ENCODE data around the gene RHOF. TPM values are rescaled to one million over a fixed set of nuclear protein-coding genes. Genes with fewer than 3 reads are reported as not detected.
A peak's percentile ranks its signal among the peaks of the same experiment; 100 is the strongest.

The RHOF gene
- total RNA-seq, 2 donors from 2014 or later: 5.3 to 10.4 TPM

DNA sequence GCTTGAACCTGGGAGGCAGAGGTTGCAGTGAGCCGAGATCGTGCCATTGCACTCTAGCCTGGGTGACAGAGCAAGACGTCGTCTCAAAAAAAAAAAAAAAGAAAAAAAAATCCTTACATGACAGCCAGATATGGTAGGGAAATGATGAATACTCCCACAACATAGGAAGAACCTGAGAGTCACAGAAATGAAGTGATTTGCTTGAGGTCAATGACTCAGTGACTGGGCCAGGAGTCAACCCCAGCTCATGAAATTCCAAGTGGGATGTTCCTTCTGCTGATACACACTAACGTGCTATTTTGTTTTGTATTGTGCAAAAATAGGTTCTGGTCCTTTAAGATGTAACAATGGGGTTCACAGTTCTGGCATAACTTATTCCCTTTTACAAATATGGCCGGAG is 9.0 kb downstream of the RHOF start:
- intact Hi-C loops (cut with DNase I): no loop called here
- DNase-seq (ENCODE audit: low spot score): no peak

DNA sequence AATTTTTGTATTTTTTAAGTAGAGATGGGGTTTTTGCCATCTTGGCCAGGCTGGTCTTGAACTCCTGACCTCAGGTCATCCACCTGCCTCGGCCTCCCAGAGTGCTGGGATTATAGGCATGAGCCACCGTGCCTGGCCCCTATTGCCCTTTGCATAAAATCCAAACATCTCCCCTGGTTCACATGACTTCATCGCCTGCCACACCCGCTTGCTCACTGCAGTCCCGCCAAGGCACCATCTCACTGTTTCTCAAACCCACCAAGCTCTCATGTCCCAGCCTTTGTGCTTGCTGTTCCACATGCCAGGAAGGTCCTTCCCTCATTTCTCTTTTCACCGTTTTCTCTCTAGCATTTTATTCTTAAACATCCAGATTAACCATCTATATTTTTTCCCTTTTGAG is 9.7 kb downstream of the RHOF start:
- intact Hi-C loops (cut with DNase I): no loop called here

DNA sequence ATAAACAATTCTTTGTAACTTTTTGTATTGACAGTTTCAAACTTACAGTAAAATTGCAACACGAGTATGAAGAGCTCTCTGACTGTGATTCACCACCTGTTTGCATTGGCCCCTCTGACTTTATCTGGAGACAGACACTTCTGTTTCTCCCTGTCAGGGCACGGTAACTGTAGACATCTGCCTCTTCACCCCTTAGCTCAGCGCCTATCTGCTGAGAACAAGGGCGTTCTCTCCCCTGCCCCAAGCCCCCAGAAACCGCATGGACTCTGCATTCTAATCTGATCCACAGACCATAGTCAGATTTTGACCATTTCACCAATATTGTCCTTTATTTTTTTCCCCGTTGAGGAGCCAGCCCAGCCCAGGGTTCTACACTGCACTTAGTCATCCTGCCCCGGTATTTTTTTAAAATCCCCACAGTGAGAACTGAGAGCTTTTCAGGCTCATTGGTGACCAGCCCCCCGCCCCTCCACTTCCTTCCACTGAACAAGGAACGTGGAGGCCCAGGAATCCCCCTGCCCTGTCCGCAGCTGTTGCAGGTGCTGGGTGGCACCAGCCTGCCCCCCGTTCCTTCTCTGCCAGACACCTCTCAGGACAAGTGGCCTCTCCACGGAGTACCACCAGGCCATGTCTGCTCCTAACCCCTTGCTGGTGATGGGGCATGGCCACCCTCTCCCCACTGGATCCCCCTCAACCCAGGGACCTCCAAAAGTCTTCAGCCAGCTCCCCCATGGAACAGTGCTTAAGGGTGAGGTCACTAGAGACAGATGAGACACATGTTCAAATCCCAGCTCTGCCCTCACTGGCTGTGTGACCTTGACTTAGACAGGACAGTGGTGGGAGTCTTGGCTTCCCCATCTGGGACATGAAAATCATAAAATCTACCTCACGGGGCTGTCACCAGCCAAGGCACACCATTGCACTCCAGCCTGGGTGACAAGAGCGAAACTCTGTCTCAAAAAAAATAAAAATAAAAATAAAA is 11.2 kb downstream of the RHOF start:
- DNase-seq (ENCODE audit: low spot score): no peak
- intact Hi-C loops (cut with DNase I): no loop called here

More for the DNA sequence above, 9.7 kb downstream of the RHOF start:
- no peak for DNase-seq (ENCODE audit: low spot score)

- DNase-seq (ENCODE audit: low spot score): no peak
These were observed 11.9 kb downstream of the RHOF start for GRCh38 chr12:121781484-121781997.

DNA sequence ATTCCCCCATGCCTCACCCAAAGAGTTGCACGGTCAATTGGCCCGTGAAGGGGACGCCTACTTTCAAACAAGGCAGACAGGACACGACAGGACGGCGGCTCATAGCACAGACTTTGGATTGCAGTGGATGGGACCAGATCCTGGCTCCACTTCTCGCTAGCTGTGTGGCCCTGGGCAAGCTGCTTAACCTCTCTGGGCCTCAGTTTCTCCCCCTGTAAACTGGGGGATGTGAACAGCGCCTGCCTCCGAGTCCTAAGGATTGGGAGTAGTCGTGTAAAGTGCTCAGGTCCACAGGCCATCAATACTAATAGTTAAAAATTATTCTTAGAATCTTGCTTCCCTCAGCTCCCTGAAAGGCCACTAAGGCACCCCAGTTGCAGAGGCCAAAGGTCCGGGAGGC is 13.1 kb downstream of the RHOF start:
- intact Hi-C loops (cut with DNase I): no loop called here
- DNase-seq (ENCODE audit: low spot score): no peak

More at GRCh38 chr12:121781484-121781997, 11.9 kb downstream of the RHOF start:
- intact Hi-C loops (cut with DNase I): no loop called here

DNA sequence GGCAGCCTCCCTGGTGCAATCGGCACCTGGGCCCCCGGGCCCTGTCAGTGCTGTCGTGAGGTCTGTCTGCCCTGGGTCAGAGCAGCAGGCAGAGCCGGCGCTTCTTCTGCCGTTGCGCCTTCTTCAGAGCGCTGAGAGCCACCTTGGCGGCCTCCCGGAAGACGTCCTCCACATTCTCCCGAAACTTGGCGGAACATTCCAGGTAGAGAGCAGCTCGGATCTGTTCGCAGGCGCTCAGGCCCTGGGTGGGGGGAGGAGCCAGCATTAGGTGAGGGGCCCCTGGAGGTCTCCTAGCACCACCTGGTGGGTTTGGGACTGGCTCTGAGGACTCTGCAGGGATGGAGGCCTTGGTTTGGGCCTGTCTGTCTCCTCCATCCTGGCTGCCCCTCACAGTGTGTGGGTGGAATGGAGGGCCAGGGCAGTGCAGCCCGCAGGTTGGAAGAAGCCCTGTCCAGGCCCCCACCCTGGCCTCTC is 14.0 kb downstream of the RHOF start:
- intact Hi-C loops (cut with DNase I): loop anchor here (5.0 to 10.0 kb wide), 2 partner anchors 33 to 75 kb away; no protein-coding TSS in a partner anchor
- no peak for DNase-seq (ENCODE audit: low spot score)

DNA sequence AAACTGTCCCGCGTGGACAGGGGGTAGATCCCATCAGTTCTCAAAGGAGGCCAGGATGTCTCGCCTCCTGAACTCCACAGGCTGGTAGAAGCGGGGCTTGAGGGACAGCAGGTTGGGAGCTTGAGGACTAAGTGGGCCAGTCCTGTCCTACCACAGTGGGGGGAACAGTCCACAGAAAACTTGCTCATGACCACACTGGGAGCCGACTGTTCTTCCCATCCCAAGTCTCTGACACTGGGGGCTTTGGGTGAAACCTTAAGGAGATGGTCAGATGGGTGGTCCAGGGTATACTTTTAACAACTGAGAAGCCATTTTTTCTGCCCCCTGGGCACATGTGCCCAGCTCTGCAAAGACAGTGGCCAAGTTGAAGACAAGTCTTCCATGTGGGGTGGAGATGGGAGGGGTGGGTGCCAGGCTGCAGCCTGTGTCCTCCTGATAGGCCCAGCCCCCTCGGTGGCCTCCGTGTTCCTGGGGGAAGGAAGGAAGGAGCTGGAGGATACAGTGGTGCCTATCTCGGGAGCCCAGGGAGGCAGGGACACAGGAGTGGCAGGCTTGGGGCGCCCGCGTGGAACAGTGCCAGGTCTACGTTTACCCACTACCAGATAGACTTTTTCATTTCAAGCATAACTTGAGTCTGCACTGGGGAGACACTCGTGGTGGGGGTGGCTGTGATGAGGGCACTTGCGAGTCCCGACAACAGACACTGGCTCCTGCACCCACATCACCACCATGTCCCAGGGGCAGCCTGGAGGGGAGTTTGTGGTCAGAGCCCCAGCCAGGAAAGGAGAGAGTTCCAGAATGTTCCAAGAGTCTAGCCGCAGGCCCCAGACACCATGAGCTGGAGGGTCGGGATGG is 14.7 kb downstream of the RHOF start:
- intact Hi-C loops (cut with DNase I): loop anchor here (5.0 to 10.0 kb wide), 2 partner anchors 34 to 74 kb away; no protein-coding TSS in a partner anchor

DNA sequence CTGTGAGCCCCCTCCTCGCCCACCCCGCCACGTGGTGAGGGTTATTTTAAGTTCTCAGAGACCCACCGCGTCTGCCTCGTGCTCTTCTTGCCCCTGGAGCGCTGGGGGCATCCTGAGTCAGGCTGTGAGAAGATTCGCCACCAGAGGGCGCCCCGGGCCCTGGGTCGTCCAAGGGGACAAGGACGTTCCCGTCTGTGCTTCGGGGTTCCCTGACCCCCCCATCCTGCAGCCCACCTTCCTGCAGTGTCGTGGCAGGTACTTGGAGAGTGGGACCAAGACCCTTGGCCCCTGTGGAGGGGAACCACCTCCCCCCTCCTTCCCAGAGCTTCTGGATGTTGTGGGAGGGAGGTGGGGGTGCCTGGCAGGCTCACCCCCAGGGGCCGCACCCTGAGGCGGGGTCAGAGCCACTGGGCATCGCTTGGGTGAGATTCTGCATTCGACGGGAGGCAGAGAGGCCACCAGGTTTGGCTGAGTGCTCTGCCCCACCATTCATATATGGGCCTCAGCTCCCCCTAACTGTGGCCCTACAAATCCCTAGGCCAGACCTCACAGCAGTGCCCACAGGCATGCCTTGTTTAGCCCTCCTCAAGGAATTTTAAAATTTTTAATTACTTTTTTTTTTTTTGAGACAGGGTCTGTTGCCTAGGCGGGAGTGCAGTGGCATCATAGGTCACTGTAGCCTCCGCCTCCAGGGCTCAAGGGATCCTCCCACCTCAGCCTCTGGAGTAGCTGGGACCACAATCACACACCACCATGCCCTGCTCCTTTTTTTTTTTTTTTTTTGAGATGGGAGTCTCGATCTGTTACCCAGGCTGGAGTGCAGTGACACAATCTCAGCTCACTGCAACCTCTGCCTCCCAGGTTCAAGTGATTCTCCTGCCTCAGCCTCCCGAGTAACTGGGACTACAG is 17.0 kb downstream of the RHOF start:
- DNase-seq (ENCODE audit: low spot score): peak; percentile 95
- intact Hi-C loops (cut with DNase I): loop anchor here (5.0 to 10.0 kb wide), 2 partner anchors 36 to 72 kb away; no protein-coding TSS in a partner anchor

More for the DNA sequence above, 14.7 kb downstream of the RHOF start:
- no peak for DNase-seq (ENCODE audit: low spot score)

- no peak for DNase-seq (ENCODE audit: low spot score)
- intact Hi-C loops (cut with DNase I): loop anchor here (5.0 to 10.0 kb wide), 2 partner anchors 37 to 71 kb away; no protein-coding TSS in a partner anchor
These were observed 18.0 kb downstream of the RHOF start for GRCh38 chr12:121775501-121775900.

- intact Hi-C loops (cut with DNase I): loop anchor here (5.0 to 10.0 kb wide), 4 partner anchors 37 to 223 kb away; no protein-coding TSS in a partner anchor
- no peak for DNase-seq (ENCODE audit: low spot score)
These were observed 18.5 kb downstream of the RHOF start for GRCh38 chr12:121774968-121775474.

GRCh38 chr12:121773011-121773777 is 20.3 kb downstream of the RHOF start:
- intact Hi-C loops (cut with DNase I): loop anchor here (5.0 to 10.0 kb wide), 3 partner anchors 68 to 221 kb away; no protein-coding TSS in a partner anchor
- peak; percentile 88 for DNase-seq (ENCODE audit: low spot score)

DNA sequence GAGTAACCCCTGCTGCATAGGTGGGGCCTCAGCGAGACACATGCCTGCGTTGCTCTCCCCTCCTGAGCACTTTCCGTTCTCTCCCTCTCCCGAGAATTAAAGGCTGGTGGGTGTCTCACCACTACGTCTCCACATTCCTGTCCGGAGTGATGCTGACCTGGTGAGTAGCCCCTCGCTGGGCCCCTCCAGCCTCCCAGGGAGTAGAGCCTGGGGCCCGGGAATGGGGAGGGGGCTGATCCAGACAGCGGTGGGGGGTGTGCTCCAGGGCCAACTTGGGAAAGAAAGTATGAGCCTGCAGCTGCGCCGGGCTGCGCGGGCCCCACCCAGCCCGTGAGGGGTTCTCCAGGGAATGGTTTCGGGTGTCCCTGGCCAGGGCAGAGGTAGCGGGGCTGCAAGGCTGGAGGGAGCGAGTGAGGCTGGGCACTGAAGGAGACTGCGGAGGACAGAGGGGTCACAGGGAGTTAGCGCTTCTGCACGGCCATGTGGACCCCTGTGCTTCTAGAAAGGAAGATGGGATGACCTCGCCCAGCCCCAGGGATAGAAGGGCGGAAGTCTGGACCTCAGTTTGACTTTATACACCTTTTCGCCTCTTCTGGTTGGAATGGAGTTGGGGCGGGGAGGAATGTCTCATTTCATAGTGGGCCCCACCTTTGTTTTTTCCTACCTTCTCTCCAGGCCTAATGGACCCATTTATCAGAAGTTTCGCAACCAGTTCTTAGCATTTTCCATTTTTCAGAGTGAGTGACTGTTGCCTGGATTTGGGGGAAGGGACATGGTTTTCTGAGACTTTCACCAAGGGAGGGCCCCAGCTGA is 22.5 kb downstream of the RHOF start:
- intact Hi-C loops (cut with DNase I): loop anchor here (5.0 to 10.0 kb wide), 3 partner anchors 66 to 219 kb away; no protein-coding TSS in a partner anchor
- DNase-seq (ENCODE audit: low spot score): no peak

GRCh38 chr12:121770388-121770787 is 23.1 kb downstream of the RHOF start:
- intact Hi-C loops (cut with DNase I): loop anchor here (5.0 to 10.0 kb wide), 3 partner anchors 66 to 218 kb away; no protein-coding TSS in a partner anchor
- no peak for DNase-seq (ENCODE audit: low spot score)

GRCh38 chr12:121769831-121770301 is 23.6 kb downstream of the RHOF start:
- intact Hi-C loops (cut with DNase I): loop anchor here (5.0 to 10.0 kb wide), 3 partner anchors 65 to 218 kb away; no protein-coding TSS in a partner anchor
- no peak for DNase-seq (ENCODE audit: low spot score)

- DNase-seq (ENCODE audit: low spot score): no peak
These were observed 24.1 kb downstream of the RHOF start for GRCh38 chr12:121769297-121769830.

More at GRCh38 chr12:121769297-121769830, 24.1 kb downstream of the RHOF start:
- intact Hi-C loops (cut with DNase I): no loop called here

All from posterior vena cava (tissue), 2 donors.